OCI-LY7 (cell line): Measurements from ENCODE around the gene SLC8A1. TPM values are rescaled to one million over a fixed set of nuclear protein-coding genes. Genes with fewer than 3 reads are reported as not detected.

Source experiments
- BruUV-seq: library from RNA; stranded (reverse); fragments of 400-500 nt; replicated peaks from 2 replicates; lab custom pipeline; 2021; lab: Mats Ljungman, UMichigan
- CTCF ChIA-PET: fragments of 300-600 bp; sonication (Branson Sonifier 250); formaldehyde crosslinking; loops from one replicate; lab custom pipeline; 2022; ENCODE audit warnings: antibody characterized with exemption; ENCODE audit not compliant: unreplicated experiment; lab: Charles Lee
- POLR2A ChIA-PET: fragments of 300-600 bp; sonication (Branson Sonifier 250); formaldehyde crosslinking; loops from one replicate; lab custom pipeline; 2022; ENCODE audit warnings: antibody characterized with exemption; lab: Charles Lee
- DNase-seq: peaks from one replicate; pipeline ENCODE4 v3.0.0-alpha.2; 2015; ENCODE audit warnings: low spot score
- H2AFZ ChIP-seq: fragments of 200-600 bp; sonication (generic), shearing (Covaris generic); 2 replicates; pipeline ENCODE4 v1.6.1; 2014; ENCODE audit warnings: mild to moderate bottlenecking, antibody characterized with exemption, low read length, moderate library complexity
- H3K27ac ChIP-seq: fragments of 200-600 bp; sonication (generic); 2 replicates; pipeline ENCODE4 v1.5.1; 2014; ENCODE audit warnings: mixed run types, low read depth, mild to moderate bottlenecking, moderate library complexity, low read length, inconsistent platforms; ENCODE audit not compliant: poor library complexity, severe bottlenecking
- H3K36me3 ChIP-seq: fragments of 200-600 bp; sonication (generic); 2 replicates; pipeline ENCODE4 v1.6.1; 2014; ENCODE audit warnings: mild to moderate bottlenecking, antibody characterized with exemption, low read length, moderate library complexity, mixed read lengths; ENCODE audit not compliant: insufficient read depth
- H3K4me1 ChIP-seq: fragments of 200-600 bp; sonication (generic); 2 replicates; pipeline ENCODE4 v1.5.1; 2014; ENCODE audit warnings: mild to moderate bottlenecking, low read length; ENCODE audit not compliant: insufficient read depth, poor library complexity, severe bottlenecking
- H3K4me2 ChIP-seq: fragments of 200-600 bp; sonication (generic); 2 replicates; pipeline ENCODE4 v1.6.1; 2014; ENCODE audit warnings: mild to moderate bottlenecking, low read length
- H3K4me3 ChIP-seq: fragments of 200-600 bp; sonication (generic); 2 replicates; pipeline ENCODE4 v1.5.1; 2014; ENCODE audit warnings: mild to moderate bottlenecking, low read depth, low read length; ENCODE audit not compliant: poor library complexity, severe bottlenecking
- H3K79me2 ChIP-seq: fragments of 200-600 bp; sonication (generic); 2 replicates; pipeline ENCODE4 v1.6.1; 2016; ENCODE audit warnings: low read depth, mild to moderate bottlenecking, low read length, moderate library complexity, mixed read lengths; ENCODE audit not compliant: insufficient read depth
- H3K9me2 ChIP-seq: fragments of 200-600 bp; sonication (generic); 2 replicates; pipeline ENCODE4 v1.6.1; 2016; ENCODE audit warnings: mild to moderate bottlenecking, low read length, mixed read lengths; ENCODE audit not compliant: insufficient read depth
- H3K9me3 ChIP-seq: fragments of 200-600 bp; sonication (generic); 2 replicates; pipeline ENCODE4 v1.6.1; 2014; ENCODE audit warnings: mild to moderate bottlenecking, mixed run types, low read length, mixed read lengths
- H4K20me1 ChIP-seq: fragments of 200-600 bp; sonication (generic); 2 replicates; pipeline ENCODE4 v1.6.1; 2014; ENCODE audit warnings: mild to moderate bottlenecking, antibody characterized with exemption, low read length, moderate library complexity, mixed read lengths; ENCODE audit not compliant: insufficient read depth
- CTCF ChIP-seq: fragments of 200-600 bp; sonication (generic); conservative IDR thresholded peaks from 2 replicates; pipeline ENCODE4 v1.5.1; 2014; ENCODE audit warnings: mild to moderate bottlenecking, antibody characterized with exemption, low read length, moderate library complexity, mixed read lengths
- EZH2phosphoT487 ChIP-seq: fragments of 200-600 bp; sonication (generic); IDR thresholded peaks from 2 replicates; pipeline ENCODE4 v1.6.1; 2018; ENCODE audit warnings: low read depth, borderline replicate concordance, mild to moderate bottlenecking, mixed run types, antibody characterized with exemption, low read length, moderate library complexity, mixed read lengths
- intact Hi-C: fragments of 100-400 bp; cut with micrococcal nuclease; formaldehyde crosslinking; loops from one replicate; pipeline ENCODE4 v1.10.0; 2022; ENCODE audit not compliant: unreplicated experiment
- total RNA-seq, 2 experiments: library from RNA; depleted of rRNA in 1 of 2; stranded (reverse); fragments of >200 nt in 1 of 2; shearing (Covaris generic) in 1 of 2; gene quantifications; 2 replicates each; pipeline ENCODE4 v1.2.3, GENCODE V29; 2014 to 2022

Gene SLC8A1
- total RNA-seq, 2 experiments from 2014 or later = 3.6 to 7.3 TPM

GRCh38 chr2:40200366-40200915, 251.4 kb downstream of the SLC8A1 start:
- no peaks in the 10 kb centered on the region for H4K20me1 ChIP-seq
- no peaks in the 10 kb centered on the region for H3K4me1 ChIP-seq
- no peaks in the 10 kb centered on the region for H3K36me3 ChIP-seq
- no TSS peak for BruUV-seq
- no peaks in the 10 kb centered on the region for H3K79me2 ChIP-seq
- H3K4me2 ChIP-seq = no peak overlapping the region
- DNase-seq = no peak
- no peak for TF ChIP-seq EZH2phosphoT487
- TF ChIP-seq CTCF = no peak
- no peak overlapping the region for H3K4me3 ChIP-seq
- no peak overlapping the region for H2AFZ ChIP-seq
- intact Hi-C loops = no loop called here
- no peaks in the 10 kb centered on the region for H3K9me2 ChIP-seq
- ChIA-PET POLR2A (interaction anchor here (1.3 kb wide), 1 partner anchor 41 kb away, joined by 3 read pairs; no protein-coding TSS in a partner anchor), CTCF (no interaction called here)
- no peak overlapping the region for H3K27ac ChIP-seq
- no peaks in the 10 kb centered on the region for H3K9me3 ChIP-seq

- CTCF ChIA-PET = no interaction called here
- Histone ChIP-seq H3K4me2 (no peak overlapping the region), H3K9me3 (no peaks in the 10 kb centered on the region), H3K27ac (no peak overlapping the region), H3K4me3 (no peak overlapping the region), H3K79me2 (no peaks in the 10 kb centered on the region), H3K4me1 (no peaks in the 10 kb centered on the region), H3K36me3 (no peaks in the 10 kb centered on the region), H3K9me2 (no peaks in the 10 kb centered on the region), H2AFZ (no peak overlapping the region), H4K20me1 (no peaks in the 10 kb centered on the region)
- intact Hi-C loops = no loop called here
- no peak for DNase-seq
- TF ChIP-seq CTCF (no peak), EZH2phosphoT487 (no peak)
- POLR2A ChIA-PET = no interaction called here
- no TSS peak for BruUV-seq
These were observed 252.1 kb downstream of the SLC8A1 start for GRCh38 chr2:40199771-40200170.

GRCh38 chr2:40197121-40197520, 254.8 kb downstream of the SLC8A1 start:
- no peaks in the 10 kb centered on the region for H3K79me2 ChIP-seq
- no peaks in the 10 kb centered on the region for H3K9me3 ChIP-seq
- H3K36me3 ChIP-seq = no peaks in the 10 kb centered on the region
- H2AFZ ChIP-seq = no peak overlapping the region
- no peaks in the 10 kb centered on the region for H3K9me2 ChIP-seq
- intact Hi-C loops = no loop called here
- TF ChIP-seq EZH2phosphoT487 = no peak
- no peak for TF ChIP-seq CTCF
- H4K20me1 ChIP-seq = no peaks in the 10 kb centered on the region
- no peak for DNase-seq
- ChIA-PET CTCF (no interaction called here), POLR2A (no interaction called here)
- no peaks in the 10 kb centered on the region for H3K4me1 ChIP-seq
- H3K4me3 ChIP-seq = no peak overlapping the region
- no TSS peak for BruUV-seq
- no peak overlapping the region for H3K27ac ChIP-seq
- no peak overlapping the region for H3K4me2 ChIP-seq
